ENCODE results near the gene CDK14.
"Not testable (repeated sequence)": the region's sequence is repeated elsewhere in the genome, so short reads cannot be mapped to it uniquely, and the experiment has no call there.

CDK14 gene

GRCh38 chr7:90749774-90750173 lies 153.7 kb downstream of the CDK14 start:
- DNase-seq = peak; percentile 10
- Histone ChIP-seq H3K27me3 (ENCODE audit: insufficient read depth, low read depth, severe bottlenecking) (no peaks in the 10 kb centered on the region), H3K36me3 (no peaks in the 10 kb centered on the region), H3K4me3 (ENCODE audit: low read depth, low read length) (no peak overlapping the region), H3K9me3 (ENCODE audit: severe bottlenecking) (no peaks in the 10 kb centered on the region), H3K27ac (no peak overlapping the region)
- peak; percentile 35; the same call in 1 of the 2 replicates for TF ChIP-seq CTCF (IDR thresholded peaks at IDR 0.05; ENCODE audit: low read depth, low read length)

GRCh38 chr7:90751595-90751994 lies 155.5 kb downstream of the CDK14 start:
- no peaks in the 10 kb centered on the region for H3K27me3 ChIP-seq (ENCODE audit: insufficient read depth, low read depth, severe bottlenecking)
- no peaks in the 10 kb centered on the region for H3K36me3 ChIP-seq
- no peak overlapping the region for H3K27ac ChIP-seq
- no peaks in the 10 kb centered on the region for H3K9me3 ChIP-seq (ENCODE audit: severe bottlenecking)
- DNase-seq = no peak
- TF ChIP-seq CTCF (IDR thresholded peaks at IDR 0.05; ENCODE audit: low read depth, low read length) = no peak
- H3K4me3 ChIP-seq (ENCODE audit: low read depth, low read length) = no peak overlapping the region

GRCh38 chr7:90752051-90752450 lies 155.9 kb downstream of the CDK14 start:
- no peaks in the 10 kb centered on the region for H3K36me3 ChIP-seq
- H3K4me3 ChIP-seq (ENCODE audit: low read depth, low read length) = no peak overlapping the region
- no peak for TF ChIP-seq CTCF (IDR thresholded peaks at IDR 0.05; ENCODE audit: low read depth, low read length)
- no peak overlapping the region for H3K27ac ChIP-seq
- H3K9me3 ChIP-seq (ENCODE audit: severe bottlenecking) = no peaks in the 10 kb centered on the region
- no peaks in the 10 kb centered on the region for H3K27me3 ChIP-seq (ENCODE audit: insufficient read depth, low read depth, severe bottlenecking)
- DNase-seq = no peak

- no peak for DNase-seq
- Histone ChIP-seq H3K27me3 (ENCODE audit: insufficient read depth, low read depth, severe bottlenecking) (no peaks in the 10 kb centered on the region), H3K4me3 (ENCODE audit: low read depth, low read length) (no peak overlapping the region), H3K27ac (no peak overlapping the region), H3K9me3 (ENCODE audit: severe bottlenecking) (no peaks in the 10 kb centered on the region), H3K36me3 (no peaks in the 10 kb centered on the region)
- no peak for TF ChIP-seq CTCF (IDR thresholded peaks at IDR 0.05; ENCODE audit: low read depth, low read length)
Observed at GRCh38 chr7:90755041-90755440, 158.9 kb downstream of the CDK14 start.

- no peak for TF ChIP-seq CTCF (IDR thresholded peaks at IDR 0.05; ENCODE audit: low read depth, low read length)
- Histone ChIP-seq H3K27ac (no peak overlapping the region), H3K36me3 (no peaks in the 10 kb centered on the region)
Observed at GRCh38 chr7:90756366-90756765, 160.2 kb downstream of the CDK14 start.

GRCh38 chr7:90757565-90757950 lies 161.4 kb downstream of the CDK14 start:
- not testable (repeated sequence) for H3K4me3 ChIP-seq (ENCODE audit: low read depth, low read length); H3K36me3 ChIP-seq; DNase-seq; H3K27me3 ChIP-seq (ENCODE audit: insufficient read depth, low read depth, severe bottlenecking); H3K27ac ChIP-seq; H3K9me3 ChIP-seq (ENCODE audit: severe bottlenecking)

More at GRCh38 chr7:90756366-90756765, 160.2 kb downstream of the CDK14 start:
- Histone ChIP-seq H3K4me3 (ENCODE audit: low read depth, low read length) (no peak overlapping the region), H3K9me3 (ENCODE audit: severe bottlenecking) (no peaks in the 10 kb centered on the region), H3K27me3 (ENCODE audit: insufficient read depth, low read depth, severe bottlenecking) (no peaks in the 10 kb centered on the region)
- DNase-seq = no peak
